ENCODE data around the gene TGM2. TPM values are rescaled to one million over a fixed set of nuclear protein-coding genes. Genes with fewer than 3 reads are reported as not detected.

Gene TGM2
- total and polyA plus RNA-seq, 12 donors, result 13.4 to 262 (median 98.3) TPM

DNA sequence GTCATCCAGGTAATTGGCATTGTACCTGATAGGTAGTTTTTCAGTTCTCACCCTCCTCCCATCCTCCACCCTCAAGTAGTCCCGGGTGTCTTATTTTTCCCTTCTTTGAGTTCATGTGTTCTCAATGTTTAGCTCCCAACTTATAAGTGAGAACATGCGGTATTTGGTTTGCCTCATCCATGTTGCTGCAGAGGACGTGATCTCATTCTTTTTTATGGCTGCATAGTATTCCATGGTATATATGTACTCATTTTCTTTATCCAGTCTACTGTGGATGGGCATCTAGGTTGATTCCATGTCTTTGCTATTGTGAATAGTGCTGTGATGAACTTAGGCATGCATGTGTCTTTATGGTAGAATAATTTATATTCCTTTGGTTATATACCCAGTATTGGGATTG is 85.7 kb downstream of the TGM2 start:
- Histone ChIP-seq H3K9me3 (replicated peaks in 1 of 3) (no peaks in the 10 kb centered on the region), H3K27me3 (no peaks in the 10 kb centered on the region), H3K36me3 (replicated peaks in 1 of 2) (peaks cover 0 to 8% of the 10 kb centered on the region in 2 donors), H3K27ac (no peak overlapping the region), H3K4me3 (no peak overlapping the region), H3K4me1 (replicated peaks in 1 of 2) (peaks cover 0 to 24% of the 10 kb centered on the region in 2 donors)
- no peak for TF ChIP-seq POLR2A (IDR thresholded peaks at IDR 0.05)
- intact Hi-C loops (cut with DNase I), result loop anchor here in 1 of 2 donors (5.0 kb wide), 1 partner anchor 78 kb away; no protein-coding TSS in a partner anchor
- 98 to 99% (median 98%) methylated on average over 3 of the region's 3 CpGs for WGBS, 4 donors
- no peak for DNase-seq

DNA sequence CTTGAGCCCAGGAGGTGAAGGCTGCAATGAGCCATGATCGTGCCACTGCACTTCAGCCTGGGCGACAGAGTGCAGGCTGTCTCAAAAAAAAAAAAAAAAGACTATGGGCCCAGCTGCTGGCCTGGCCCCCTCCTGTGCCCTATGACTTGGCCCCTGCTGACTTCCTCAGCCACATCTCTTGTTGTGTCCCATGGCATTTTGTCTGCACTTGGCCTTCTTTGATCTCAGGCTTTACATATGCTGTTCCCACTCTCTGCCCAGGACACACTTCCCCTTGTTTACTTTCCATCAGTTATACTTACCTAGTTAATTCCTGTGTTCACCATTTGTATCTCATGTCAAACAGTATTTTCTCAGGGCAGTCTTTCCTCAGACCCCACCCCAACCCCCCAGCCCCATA is 87.0 kb downstream of the TGM2 start:
- Histone ChIP-seq H3K4me1 (replicated peaks in 1 of 2) (peaks cover 0 to 27% of the 10 kb centered on the region in 2 donors), H3K36me3 (replicated peaks in 1 of 2) (peaks cover 0 to 8% of the 10 kb centered on the region in 2 donors), H3K27me3 (no peaks in the 10 kb centered on the region), H3K9me3 (replicated peaks in 1 of 3) (no peaks in the 10 kb centered on the region), H3K27ac (no peak overlapping the region), H3K4me3 (no peak overlapping the region)
- no peak for TF ChIP-seq POLR2A (IDR thresholded peaks at IDR 0.05)
- TF ChIP-seq, protein P1, sequence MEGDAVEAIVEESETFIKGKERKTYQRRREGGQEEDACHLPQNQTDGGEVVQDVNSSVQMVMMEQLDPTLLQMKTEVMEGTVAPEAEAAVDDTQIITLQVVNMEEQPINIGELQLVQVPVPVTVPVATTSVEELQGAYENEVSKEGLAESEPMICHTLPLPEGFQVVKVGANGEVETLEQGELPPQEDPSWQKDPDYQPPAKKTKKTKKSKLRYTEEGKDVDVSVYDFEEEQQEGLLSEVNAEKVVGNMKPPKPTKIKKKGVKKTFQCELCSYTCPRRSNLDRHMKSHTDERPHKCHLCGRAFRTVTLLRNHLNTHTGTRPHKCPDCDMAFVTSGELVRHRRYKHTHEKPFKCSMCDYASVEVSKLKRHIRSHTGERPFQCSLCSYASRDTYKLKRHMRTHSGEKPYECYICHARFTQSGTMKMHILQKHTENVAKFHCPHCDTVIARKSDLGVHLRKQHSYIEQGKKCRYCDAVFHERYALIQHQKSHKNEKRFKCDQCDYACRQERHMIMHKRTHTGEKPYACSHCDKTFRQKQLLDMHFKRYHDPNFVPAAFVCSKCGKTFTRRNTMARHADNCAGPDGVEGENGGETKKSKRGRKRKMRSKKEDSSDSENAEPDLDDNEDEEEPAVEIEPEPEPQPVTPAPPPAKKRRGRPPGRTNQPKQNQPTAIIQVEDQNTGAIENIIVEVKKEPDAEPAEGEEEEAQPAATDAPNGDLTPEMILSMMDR (IDR thresholded peaks at IDR 0.05), result no peak
- intact Hi-C loops (cut with DNase I), result loop anchor here in 1 of 2 donors (5.0 kb wide), 1 partner anchor 79 kb away; no protein-coding TSS in a partner anchor
- no peak for DNase-seq
- 85 to 100% (median 89%) methylated on average over 2 of the region's 2 CpGs for WGBS, 4 donors

Small RNA genes within 50 kb of the gene (small RNA-seq; reads per million reads assigned to genes)
- 0 reads per million in 2 donors for gene RN7SL237P

Other genes with a start within 250 kb of the TGM2 start
- 10 to 100 TPM; 12.7 to 28.7 (median 22.0) TPM for gene TTI1, start 131.8 kb downstream of the TGM2 start, total RNA-seq
- 10 to 100 TPM; 12.5 to 21.6 (median 15.2) TPM for gene TTI1, start 131.8 kb downstream of the TGM2 start, polyA plus RNA-seq
- gene RPRD1B, start 131.5 kb downstream of the TGM2 start, total RNA-seq, result 10 to 100 TPM; 16.5 to 36.3 (median 27.3) TPM
- gene RPRD1B, start 131.5 kb downstream of the TGM2 start, polyA plus RNA-seq, result 10 to 100 TPM in 1 of 3 donors, 1 to 10 TPM in 2; 5.9 to 36.4 (median 6.8) TPM
- 1 to 10 TPM in 7 of 9 donors, under 1 TPM in 2; 0.78 to 5.3 (median 1.9) TPM for gene KIAA1755, start 95.5 kb upstream of the TGM2 start, total RNA-seq
- gene KIAA1755, start 95.5 kb upstream of the TGM2 start, polyA plus RNA-seq, result 1 to 10 TPM in 2 of 3 donors, under 1 TPM in 1; 0.42 to 8.0 (median 3.2) TPM
- gene BPI, start 138.9 kb upstream of the TGM2 start, total RNA-seq, result under 1 TPM in 7 of 9 donors, not detected in 2; 0.15 to 0.74 (median 0.29) TPM
- gene BPI, start 138.9 kb upstream of the TGM2 start, polyA plus RNA-seq, result under 1 TPM; 0.13 to 0.18 (median 0.16) TPM
- 1 to 10 TPM in 1 of 9 donors, under 1 TPM in 6, not detected in 2; 0.15 to 2.0 (median 0.51) TPM for gene LBP, start 181.2 kb upstream of the TGM2 start, total RNA-seq
- gene LBP, start 181.2 kb upstream of the TGM2 start, polyA plus RNA-seq, result under 1 TPM; 0.24 to 0.57 (median 0.32) TPM